Endometrial microvascular endothelial cells (primary cell): Measurements from ENCODE around the gene HOXD1. TPM values are rescaled to one million over a fixed set of nuclear protein-coding genes. Genes with fewer than 3 reads are reported as not detected.

Experiments
- in situ Hi-C: cut with HindIII; loops from 2 replicates; pipeline ENCODE4 v1.10.0; 2017; ENCODE audit warnings: low sequenced_read_pairs, low pct_unique_long_range_greater_than_20kb; ENCODE audit errors: inconsistent ontology term
- total RNA-seq: library from RNA; depleted of rRNA; stranded (reverse); fragments of >200 nt; gene quantifications from one replicate; pipeline ENCODE4 v1.2.3, GENCODE V29; 2015; ENCODE audit errors: inconsistent ontology term

The HOXD1 gene
- 4.8 TPM for total RNA-seq

DNA sequence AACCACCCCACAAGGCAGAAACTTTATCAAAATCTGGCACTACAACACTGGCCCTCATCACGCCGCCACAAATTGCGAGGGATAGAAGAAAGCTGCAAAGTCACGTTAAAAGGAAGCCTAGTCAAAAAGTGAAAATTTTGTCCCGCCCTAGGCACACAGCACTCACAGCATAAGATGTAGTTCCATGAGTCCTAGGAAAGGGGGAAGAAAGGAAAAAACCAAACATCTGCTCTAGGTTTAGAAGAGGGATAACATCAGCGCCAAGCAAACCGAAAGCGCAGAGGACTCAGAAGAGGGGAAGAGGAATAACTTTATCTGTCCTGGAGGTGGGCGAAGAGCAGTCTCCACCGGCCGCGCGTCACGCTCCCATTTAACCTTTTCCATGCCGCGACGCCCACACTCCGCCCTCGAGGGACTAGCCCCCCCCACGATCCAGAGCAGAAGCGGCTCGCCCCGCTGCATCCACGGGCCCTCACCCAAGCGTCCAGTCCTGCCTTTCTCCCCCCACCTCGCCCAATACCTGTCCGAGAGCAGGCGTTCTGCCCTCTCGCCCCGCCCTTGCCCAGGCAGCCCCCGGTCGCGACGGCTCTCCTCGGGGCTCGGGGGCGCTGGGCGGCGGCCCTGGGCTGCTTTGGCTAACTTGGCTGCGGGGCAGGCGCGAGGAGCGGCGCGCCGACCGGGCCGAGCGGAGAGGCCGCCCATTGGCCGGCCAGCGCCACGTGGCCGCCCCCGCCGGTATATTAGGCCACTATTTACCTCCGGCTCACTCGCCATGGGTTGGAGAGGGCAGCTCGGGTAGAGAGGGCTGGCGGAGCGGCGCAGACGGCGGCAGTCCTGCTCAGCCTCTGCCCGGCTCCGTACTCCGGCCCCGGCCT, at the start of gene HOXD1:
Gene HOXD1 (plus strand): TSS at position 770 of the 875 bp plus-strand sequence. CDS start 134 bp downstream, outside the sequence.
- in situ Hi-C loops, result no loop called here

DNA sequence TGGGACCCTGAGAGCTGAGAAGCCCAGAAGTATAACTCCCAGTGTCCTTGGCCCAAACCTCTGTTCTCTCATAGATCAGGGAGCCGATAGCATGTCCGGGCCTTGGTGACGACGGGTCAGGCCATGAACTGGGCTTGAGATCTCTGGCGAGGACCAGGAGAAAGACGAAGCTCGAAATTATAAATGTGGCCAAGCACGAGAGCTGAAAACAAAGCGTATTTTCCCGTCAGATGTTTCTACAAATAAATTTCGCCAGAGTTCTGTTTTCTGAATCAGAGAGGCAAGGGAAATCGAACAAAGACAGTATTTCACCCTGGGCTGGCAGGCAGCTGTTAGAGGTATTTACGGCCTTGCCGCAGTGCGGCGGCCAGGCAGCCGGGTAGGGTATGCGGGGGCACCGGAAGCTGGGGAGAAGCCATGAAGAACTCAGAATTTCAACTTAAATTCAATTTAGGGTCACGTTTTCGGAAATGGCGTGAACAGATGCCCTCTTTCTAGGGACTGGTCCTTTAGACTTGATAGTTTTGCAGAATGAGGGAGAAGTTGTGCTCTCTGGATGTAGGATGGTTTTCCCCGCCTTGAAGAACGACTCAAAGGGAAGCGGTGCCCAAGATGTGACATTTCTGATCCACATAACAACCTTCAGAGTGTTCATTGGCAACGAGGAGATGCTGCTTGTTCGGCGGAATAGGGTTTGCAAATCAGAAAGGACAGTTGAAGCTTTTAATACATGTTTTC, 49.4 kb upstream of the HOXD1 start:
- in situ Hi-C loops, result no loop called here

DNA sequence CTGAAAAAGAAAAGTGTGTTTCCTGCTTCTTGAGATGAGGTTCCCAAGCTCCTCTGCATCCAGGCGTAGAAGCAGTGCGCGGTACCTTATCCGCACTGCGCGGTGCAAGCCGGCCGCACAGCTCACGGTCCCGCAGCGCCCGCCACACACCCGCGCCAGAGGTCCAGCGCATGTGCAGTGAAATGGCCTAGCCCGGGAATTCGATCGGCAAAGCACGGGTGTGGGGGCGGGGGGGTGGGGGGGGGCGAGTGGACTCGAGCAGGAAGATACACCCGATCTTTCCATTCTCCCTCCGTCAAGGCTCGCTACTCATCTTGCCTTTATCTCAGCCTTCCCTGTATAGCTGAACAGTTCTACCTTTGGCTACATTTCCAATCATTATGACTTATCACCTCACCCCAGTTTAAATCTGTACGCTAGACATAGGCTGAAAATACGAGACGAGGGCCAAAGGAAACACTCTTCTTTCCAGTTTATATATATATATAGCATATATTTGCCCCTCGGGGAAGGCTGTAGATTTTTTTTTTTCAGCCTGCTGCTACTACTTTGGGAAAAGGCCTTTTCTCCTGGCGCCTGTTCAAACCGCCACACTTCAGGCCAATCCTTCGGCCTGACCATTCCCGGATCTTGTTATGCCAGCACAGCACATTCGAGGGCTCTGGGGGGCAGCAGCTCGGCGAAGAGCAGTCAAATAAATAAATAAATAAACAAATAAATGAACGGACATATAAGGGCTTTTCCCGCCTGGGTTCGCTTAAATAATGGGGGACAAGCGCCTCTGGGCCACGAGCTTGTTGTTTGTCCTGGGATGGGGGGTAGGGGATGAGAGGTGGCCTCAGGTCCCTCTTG, 48.6 kb upstream of the HOXD1 start:
- in situ Hi-C loops, result no loop called here

DNA sequence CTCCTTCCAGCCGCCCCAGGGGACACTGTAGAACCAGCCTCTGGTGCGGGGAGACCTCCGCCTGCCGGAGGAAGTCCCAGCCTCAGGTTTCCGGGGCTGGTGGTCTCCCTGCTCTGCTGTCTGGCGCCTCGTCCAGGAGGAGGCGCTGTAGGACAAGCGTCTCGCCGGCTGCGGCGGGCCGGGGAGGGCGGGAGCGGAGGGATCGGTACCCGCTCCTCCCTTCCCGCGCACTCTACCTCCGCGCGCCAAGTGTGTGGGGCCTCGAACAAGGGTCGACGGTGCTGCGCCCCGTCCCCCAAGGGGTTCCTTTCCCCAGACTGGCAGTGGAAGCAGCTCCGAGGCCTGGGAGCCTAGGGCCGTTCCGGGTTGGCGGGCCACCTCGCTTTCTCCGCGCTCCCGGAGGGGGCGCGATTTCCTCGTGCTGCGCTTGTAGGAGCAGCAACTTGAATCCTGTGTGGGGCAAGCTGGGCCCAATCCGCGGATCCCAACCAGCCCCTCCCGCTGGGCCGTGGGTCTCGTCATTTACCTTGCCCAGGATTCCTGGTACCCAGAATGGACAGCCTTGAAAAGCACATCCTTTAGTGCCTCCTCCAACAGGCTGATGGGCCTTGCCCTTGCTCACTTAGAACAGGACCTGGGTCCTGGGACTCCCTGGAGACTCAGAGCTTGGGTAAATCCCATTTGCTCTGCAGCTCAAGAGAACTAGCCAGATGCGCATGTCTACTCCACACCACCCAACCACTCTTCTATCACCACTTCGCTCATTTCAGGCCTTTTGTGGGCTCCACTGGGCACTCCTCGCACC, 47.8 kb upstream of the HOXD1 start:
- in situ Hi-C loops, result no loop called here

DNA sequence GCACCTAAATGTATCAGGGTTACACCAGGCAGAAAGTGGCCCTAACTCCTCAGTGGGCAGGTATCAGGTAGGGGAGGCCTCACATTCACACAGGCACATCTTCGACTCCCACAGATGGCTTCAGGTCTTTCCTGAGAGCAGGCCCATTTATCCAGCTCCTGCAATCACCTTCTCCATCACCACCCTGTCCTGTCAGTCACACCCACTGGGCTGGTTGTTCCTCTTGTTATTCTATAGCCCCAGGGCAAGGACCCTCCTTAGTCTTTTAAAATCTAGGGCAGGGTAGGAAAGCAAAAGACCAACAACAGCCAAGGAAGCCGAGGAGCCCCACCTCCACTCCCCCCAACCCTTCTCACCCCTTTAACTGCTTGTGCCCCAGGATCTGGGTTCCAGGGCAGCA, 46.2 kb upstream of the HOXD1 start:
- in situ Hi-C loops, result no loop called here

DNA sequence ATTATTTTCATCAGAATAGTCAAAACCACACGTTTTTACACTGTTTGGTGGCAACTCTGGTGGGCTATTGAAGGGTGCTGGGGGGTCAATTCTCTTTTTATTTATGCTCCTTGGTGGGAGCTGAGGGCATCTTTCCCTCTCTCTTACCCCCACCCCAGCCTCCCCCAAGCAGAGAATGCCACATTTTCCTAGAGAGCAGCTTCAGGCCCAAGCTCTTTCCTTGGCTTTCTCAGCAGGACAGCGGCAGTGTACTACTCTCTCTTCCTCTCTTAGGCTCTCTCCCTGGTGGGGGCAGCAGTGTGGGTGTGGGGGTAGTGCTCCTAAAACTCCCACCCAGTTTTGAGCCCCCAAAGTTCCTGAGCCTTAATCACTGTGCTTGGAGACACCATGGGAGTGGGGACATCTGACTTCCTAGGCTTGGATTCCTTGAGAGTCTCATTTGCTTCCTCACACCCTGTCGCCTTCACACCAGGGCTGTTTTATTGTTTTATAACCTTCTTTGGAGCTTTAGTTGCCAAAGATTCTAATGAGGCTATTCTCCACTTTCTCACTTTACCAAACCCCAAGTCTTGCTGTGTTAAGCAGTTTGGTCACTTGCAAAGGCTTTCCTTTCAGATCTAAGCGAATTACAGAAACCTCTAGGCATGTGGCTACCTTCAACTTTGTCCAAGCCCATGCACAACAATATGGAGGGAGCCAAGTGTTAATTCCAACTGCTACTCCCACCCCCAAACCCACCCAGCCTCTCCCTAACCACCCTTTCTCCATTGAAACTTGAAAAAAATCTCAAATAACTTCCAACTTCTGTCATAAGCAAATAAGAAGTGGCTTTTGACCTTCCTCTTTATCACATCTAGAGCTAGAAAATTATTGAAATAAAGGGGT, 43.1 kb upstream of the HOXD1 start:
- in situ Hi-C loops, result no loop called here

DNA sequence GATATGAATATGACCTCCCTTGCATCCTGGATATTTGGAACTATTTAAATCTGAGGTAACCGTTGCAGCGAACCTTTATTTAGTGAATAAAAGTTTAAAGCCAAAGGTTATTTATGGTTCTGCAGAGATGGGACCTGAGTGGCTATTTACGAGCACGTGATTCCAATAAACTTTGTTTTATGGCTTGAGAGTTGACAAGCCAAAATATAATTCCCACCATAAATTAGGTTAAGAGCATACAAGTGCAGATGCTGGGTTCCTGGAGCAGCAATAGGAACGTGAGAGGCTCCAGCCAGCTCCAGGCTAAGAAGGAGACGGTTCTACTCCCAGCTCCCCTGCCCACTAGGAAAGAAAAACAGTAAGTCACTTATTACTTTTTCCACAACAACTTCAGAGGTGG, 42.4 kb upstream of the HOXD1 start:
- in situ Hi-C loops, result no loop called here

DNA sequence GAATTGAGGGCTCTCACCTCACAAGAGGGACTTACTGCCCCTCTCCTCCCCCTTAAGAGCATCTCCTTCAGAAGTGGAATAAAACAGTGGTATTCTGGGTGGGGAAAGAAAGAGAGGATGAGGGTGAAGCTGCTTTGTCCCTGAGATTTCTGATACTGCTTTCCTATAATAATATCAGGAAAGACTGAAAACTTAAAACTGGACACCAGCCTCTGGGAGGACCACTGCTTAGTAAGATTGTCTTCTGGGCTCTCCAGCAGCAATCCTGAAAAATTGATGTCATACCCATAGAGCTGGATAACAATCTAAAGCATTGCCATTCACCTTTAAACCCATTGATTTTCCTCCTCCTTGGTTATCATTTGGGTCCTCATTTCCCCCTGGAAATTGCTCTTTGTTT, 41.8 kb upstream of the HOXD1 start:
- in situ Hi-C loops, result no loop called here

DNA sequence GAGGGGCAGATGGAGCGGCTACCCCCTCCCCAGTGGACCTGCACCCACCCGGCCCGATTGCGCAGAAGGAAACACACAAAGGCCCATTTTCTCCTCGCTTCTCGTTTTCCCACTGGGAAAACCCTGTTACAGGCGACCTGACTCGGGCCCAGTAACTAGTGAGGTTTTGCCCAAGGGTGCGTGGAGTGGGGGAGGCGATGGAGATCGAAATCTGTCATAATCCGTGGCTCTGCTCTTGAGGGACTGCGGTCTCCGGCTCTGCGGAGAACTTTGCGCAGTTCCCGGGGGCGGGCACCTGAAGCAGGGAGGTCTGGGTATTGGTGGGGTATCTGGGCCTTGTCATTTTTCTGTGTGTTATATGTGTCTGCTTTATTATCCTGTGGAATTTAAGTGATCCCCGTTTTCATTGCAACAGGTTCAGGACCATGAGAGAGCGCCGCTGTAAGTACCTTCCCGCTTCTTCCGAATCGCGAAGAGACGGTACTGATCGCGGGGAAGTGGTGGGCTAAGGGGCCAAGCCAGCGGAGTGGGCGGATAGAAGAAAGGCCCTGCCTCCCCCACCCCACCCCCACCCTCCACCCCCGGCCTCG, 41.2 kb upstream of the HOXD1 start:
- in situ Hi-C loops, result no loop called here

DNA sequence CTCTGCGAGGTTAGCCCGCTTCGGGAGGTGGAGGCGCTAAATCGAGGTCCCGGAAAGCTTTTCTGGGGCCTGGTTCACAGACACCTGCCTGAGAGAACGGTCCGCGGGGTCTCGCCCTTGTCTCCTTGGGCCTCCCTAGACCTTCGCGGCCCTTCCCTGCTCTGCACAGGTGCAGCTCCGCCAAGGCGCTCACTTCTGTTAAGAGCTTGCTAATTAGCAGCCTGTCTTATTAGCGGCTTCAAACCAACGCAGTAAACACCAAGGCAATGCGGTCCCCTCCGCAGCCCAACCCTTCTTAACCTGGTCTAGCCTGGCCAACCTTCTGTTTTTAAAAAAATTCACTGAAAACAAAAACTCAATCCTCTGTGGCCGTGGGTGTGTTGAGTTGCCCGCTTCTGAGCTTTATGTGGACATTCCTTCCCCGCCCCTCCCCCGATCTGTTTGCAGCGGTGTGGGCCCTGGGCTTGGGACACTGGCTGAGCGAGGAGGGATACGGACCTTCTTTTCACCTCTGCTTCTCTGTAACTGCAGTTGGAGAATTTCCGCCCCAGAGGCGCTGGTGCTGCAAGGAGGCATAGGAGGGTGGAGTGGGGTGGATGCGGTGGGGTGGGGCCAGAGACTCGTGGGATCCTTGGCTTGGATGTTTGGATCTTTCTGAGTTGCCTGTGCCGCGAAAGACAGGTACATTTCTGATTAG, 40.5 kb upstream of the HOXD1 start:
- in situ Hi-C loops, result no loop called here

DNA sequence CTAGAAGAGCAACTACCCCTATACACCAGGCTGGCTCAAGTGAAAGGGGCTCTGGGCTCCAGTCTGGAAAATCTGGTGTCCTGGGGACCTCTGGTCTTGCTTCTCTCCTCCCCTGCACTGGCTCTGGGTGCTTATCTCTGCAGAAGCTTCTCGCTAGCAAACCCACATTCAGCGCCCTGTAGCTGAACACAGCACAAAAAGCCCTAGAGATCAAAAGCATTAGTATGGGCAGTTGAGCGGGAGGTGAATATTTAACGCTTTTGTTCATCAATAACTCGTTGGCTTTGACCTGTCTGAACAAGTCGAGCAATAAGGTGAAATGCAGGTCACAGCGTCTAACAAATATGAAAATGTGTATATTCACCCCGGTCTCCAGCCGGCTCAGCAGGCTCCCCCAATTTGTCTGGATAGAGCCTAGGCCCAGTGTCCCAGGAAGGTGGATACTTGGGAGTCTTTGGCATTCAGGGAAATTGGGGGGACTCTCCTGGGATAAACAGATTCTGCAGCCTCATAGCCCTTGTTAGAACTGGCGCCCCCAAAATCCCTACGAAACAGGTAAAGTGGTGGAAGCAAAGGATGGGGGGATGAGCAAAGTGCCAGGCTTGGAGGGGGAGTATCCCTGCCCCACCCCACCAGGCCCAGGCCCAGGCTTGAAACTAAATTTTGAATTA, 39.6 kb upstream of the HOXD1 start:
- in situ Hi-C loops, result no loop called here

DNA sequence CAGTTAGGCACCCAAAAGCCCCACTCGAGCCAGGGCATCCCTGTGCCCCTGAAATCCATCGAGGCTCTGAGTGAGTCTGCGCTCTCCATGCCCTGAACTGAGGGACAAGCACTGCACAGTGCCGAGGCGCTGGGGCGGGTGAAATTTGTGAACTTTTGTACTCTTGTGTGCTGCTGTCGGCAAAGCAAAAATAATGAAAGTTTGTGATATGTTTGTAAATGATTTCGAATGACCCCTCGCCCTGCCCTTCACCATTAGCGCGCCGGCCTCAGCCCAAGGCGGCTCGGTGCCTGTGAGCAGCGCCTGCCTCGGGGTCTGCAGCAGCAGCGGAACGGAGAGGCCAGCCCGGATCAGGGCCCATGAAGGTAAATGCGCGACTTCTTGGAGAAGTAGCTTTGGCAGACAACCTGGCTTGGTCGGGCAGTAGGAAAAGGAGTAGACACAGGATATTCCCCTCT, 39.0 kb upstream of the HOXD1 start:
- in situ Hi-C loops, result no loop called here

DNA sequence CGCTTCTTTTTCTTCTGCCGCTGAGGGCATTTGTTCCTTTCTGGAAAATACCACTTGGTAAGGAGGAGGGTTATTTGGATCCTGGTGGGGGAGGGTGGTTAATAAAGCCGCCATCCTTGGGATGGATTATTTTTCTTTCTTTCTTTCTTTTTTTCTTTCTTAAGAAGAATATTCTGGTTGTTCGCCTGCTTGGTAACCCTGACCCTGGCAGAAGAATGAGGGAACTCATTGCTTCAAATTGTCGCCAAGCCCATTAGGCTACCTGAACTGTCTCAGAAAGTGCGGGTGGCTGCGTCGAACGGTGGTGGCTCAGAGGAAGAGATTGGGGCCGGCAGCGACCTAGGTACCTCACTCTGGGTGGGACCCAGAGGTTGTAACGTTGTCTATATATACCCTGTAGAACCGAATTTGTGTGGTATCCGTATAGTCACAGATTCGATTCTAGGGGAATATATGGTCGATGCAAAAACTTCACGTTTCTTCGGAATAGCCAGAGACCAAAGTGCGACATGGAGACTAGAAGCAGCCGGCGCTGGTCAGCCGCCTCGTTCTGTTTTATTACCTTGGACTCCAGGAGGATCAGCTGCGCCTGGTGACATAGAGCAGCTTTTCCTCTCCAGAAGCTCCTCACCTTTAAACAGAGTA, 38.4 kb upstream of the HOXD1 start:
- in situ Hi-C loops, result no loop called here

DNA sequence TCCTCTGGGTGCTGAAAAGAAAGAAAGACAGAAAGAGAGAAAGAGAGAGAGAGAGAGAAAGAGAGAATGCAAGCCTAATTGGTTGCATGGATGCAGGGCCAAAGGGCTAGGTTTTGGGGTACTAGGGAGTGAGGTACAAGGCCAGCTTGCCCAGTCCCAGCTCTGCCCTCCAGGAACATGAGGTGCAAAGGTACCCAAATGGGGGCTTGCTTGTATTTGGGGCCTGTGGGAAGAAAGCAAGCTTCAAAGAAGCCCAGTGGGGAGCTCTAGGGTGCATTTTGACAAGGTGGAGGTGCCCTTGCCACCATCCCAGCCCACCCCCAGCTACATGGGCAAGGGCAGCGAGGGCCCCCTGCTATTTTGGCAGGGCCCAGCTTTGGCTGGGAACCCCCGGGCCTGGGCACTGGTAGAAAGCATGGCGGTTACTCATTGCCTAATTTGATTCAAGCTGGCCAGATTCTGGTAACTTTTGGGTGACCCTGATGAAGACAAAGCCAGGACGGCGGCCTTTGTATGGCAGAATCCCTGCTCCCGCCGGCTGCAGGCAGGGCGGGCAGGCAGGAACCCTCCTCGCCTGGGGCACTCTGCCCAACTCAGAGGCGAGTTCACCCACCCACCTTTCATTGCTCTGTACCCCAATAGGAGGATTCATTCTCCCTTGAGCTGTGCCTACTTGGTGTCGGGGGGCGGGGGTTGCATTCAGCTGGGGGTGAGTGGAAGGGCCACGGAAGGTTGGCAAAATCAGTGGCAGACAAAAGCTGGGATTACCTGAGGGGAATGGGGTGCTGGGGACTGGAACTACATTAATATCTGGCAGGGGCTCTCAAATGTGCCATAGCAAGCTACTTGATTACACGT, 37.7 kb upstream of the HOXD1 start:
- in situ Hi-C loops, result no loop called here
